Stimulated activated CD8-positive, alpha-beta memory T cell treated with anti-CD3 and anti-CD28 coated beads, Interleukin-12 subunit alpha, Interleukin-12 subunit beta, amount 100 ng/mL, for 24 hours (primary cell): ENCODE measurements around the gene SSC5D.
"Not testable (repeated sequence)": the region's sequence is repeated elsewhere in the genome, so short reads cannot be mapped to it uniquely, and the experiment has no call there.

ENCODE experiments used
- DNase-seq: peaks from one replicate; pipeline ENCODE4 v3.0.0-alpha.2; 2020; ENCODE audit errors: extremely low read depth

Gene SSC5D

DNA sequence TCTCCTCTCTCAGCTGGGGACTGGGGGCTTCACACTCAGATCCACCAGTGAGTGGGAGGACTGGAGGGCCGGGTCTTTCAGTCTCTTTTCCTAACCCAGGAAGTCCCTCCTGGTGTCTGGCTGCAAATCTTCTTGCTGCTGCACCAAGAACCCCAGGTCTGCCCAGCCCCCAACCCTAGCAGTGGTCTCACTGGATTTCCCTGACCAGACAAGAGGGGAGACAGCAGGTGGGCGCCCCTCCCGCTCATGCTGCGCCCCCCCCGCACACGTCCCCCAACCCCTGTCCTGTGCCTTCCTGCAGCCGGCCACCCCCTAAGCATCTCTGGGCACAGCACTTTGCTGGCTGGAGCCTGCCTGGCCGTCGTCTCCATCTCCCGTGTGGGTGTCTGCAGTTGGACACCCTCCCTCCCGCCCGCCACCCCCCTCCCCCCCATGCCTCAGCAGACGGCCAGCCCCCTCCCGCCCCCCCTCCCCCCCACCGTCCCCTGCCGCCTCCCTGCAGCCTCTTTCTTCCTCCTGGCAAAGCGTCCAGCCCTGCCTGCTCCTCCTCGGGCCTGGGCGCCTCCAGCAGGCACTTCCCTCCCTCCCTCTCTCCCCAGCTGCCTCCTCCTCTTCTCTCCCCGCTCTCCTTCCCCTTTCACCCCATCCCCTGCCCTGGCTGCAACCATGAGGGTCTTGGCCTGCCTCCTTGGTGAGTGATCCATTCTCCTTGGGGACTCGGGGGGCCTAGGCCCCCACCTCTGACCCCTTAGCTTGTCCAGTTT lies at the start of gene SSC5D:
TSS of gene SSC5D (plus strand) at position 513 of the 764 bp plus-strand sequence. CDS start at position 667, 154 bp downstream.
- no peak for DNase-seq

DNA sequence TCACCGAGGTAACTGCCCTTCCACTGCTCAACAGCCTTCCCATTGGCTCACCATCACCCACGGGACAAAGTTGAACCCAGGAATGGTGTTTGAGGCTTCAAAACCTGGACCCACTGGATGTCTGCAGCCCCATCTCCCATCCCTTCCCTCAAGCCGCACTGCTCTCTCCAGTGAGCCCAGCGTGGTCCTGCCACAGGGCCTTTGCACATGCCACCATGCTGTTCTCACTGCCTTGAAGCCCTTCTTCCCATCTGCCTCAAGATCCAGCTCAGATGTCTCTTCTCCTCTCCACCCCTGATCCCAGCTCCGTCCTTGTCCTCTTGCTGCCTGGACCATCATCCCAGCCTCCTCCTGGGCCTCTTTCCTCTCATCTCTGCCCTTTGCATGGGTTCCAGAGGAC lies 49.2 kb upstream of the SSC5D start:
- DNase-seq = no peak

GRCh38 chr19:55440411-55441105 lies 47.7 kb upstream of the SSC5D start:
- DNase-seq = no peak

GRCh38 chr19:55441319-55441691 lies 46.9 kb upstream of the SSC5D start:
- DNase-seq = no peak

GRCh38 chr19:55441692-55442321 lies 46.4 kb upstream of the SSC5D start:
- no peak for DNase-seq

DNA sequence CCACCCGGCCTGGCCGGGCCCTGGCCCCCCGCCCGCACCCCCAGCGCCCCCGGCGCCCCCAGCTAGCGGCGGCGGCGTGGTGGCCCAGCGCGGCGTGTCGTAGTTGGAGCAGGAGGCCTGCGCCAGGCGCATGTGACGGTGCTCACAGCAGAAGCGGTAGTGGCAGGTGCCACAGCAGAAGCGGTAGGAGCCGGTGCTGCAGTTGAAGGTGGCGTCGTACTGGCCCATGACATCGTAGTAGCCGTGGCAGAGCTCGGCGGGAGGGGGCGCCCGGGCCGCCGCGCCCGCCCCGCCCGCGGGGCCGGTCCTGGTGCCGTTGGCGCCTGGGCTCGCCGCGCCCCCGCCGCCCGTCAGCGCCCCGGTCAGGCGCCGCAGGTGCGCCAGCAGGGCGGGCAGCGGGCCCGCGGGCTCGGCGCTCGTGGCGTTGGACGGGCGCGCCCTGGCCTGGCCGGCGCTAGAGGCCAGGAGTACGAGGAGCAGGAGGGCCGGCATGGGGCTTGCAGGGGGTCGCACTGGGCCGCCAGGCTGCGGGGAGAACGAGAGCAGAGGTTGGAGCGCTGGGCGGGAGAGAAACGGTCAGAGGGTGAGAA lies 45.8 kb upstream of the SSC5D start:
- no peak for DNase-seq

DNA sequence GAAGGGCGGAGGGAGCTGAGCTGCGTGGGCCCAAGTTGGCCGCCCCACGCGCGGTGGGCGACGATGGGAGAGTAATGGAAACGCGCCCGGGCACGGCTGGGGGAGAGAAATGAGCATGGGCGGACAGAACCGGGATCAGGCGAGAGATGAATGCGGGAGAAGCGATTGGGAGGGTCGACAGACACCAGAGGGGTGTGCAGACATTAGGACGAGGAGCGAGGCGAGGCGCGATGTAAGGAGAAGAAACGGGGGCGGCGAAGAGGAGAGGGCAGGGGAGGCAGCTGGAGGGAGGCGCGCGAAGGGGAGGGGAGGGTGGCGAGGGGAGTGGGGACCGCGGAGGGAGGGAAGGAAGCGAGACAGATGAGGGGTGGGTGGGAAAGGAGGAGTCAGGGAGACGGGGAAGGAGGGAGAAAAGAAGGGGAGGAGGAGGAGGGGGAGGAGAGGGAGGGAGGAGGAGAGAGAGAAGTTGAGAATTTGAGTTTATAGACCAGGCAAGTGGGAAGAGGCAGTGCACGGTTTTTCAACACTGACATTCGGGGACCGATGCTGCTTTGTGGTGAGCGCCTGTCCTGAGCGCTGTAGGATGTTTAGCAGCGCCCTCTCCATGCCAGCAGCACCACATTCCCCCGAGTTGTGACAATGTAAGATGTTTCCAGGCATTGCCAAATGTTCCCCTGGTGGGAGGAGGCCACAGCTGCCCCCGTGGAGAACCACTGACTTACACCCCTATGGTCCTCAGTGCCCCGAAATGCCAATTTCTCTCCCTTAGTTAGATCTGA lies 45.0 kb upstream of the SSC5D start, which contains the start of gene SHISA7:
TSS of gene SHISA7 (minus strand) at position 256 of the 779 bp plus-strand sequence. CDS start 437 bp downstream, outside the sequence.
- DNase-seq = no peak

GRCh38 chr19:55443824-55444480 lies 44.3 kb upstream of the SSC5D start:
- DNase-seq = no peak

GRCh38 chr19:55444646-55445045 lies 43.6 kb upstream of the SSC5D start:
- DNase-seq = no peak

- DNase-seq = no peak
These were observed 42.2 kb upstream of the SSC5D start for GRCh38 chr19:55446060-55446459.

GRCh38 chr19:55447421-55448174 lies 40.6 kb upstream of the SSC5D start:
- no peak for DNase-seq

GRCh38 chr19:55448175-55448490 lies 40.1 kb upstream of the SSC5D start:
- DNase-seq = not testable (repeated sequence)

- DNase-seq = no peak
These were observed 38.8 kb upstream of the SSC5D start for GRCh38 chr19:55449469-55449868.

DNA sequence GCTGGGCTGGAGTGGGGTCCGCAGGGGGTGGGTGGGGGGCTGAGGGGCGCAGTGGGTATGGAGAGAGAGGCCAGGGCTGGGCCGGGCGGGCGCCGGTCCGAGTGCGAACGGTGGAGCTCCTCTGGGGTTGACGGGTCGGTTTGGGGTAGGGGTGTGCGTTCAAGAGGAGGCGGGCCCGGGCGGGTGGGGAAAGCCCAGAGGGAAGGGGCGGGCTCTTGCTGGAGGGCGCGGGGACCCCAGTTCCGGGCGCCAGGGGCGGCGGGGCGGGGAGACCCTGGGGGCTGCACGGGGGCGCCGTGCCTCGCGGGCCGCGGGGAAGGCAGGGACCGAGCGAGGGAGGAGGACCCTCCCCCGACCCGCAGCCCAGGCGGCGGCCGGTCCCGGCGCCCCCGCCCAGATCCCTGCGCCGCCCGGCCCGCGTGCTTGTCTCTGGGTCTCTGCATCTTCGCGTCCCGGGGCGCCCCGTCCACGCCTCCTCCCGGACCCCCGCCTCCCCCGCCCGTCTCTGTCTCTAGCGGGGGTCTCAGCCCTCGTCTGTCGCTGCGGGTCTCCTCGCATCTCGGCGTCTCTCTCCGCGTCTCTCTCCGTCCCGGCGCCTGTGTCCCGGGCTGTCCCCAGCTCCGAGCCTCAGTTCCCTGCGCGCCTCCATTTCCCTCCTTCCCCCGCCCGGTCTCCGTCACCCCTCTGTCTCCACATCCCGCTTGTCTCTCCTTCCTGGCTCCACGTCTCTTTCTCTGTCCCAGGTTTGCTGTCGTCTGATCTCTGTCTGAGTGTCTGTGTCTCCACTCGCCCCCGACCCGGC lies 36.9 kb upstream of the SSC5D start:
- DNase-seq = no peak

- DNase-seq = no peak
These were observed 36.1 kb upstream of the SSC5D start for GRCh38 chr19:55451965-55452748.

DNA sequence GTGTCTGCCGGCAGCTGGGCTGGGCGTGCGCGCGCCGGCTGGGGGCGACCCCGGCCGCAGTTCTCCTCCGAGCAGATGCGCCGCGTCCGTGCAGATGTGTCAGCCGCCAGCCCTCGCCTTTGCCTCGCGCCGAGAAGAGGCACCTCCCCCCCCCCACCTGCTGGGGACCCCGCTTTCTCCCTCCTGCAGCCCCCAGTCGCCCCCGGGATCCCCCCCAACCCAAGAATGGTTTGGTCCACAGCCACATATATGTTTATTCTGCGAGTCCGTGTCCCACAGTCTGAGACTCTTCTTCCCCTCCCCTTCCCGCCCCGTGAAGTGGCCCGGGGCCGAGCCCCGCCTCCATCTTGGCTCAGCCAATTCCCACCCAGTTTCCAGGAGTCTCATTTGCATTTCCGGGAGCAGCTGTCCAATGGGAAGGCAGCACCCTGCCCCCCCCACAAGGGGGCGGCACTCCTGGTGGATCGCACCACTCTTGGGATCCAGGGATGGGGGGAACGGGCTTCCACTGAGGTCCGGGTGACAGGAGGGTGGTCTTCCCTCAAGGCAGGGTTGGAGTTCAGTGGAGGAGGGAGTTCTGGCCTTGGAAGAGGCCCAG lies 35.4 kb upstream of the SSC5D start:
- DNase-seq = no peak

DNA sequence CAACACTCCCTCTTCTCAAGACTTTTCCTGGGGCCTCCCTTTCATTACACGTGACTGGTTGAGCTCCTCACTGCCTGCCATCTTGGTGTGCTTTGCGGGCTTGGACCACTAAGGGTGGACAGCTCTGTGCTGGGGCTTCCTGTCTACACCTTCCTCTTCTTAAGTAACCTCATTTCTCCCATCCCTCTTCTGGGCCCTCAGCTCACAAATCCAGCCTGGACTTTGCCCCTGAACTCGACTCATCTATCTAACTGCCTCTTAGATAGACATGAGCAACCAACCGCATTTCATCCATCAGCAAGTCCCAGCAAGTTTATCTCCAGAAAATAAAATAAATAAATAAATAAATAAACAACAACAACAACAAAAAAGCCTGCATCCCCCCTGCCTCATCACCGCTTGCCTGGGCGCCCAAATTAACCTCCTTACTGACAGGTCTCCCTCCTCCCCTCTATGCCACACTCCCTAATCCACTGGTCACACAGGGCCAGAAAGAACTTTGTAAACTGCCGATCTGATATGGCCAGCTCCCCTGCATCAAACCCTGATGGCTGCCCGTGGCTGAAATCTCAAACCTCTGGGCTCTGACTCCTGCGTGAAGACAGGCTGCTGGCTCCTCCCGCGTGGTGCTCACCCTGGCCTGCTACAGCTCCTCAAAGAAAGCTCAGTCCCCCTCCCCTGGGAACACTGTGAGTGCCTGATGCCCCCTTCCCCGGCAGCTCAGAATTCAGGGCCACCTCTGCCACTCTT lies 34.5 kb upstream of the SSC5D start:
- no peak for DNase-seq

- DNase-seq = no peak
These were observed 33.4 kb upstream of the SSC5D start for GRCh38 chr19:55454787-55455243.
